ENCODE data around the gene SHC4. TPM values are rescaled to one million over a fixed set of nuclear protein-coding genes. Genes with fewer than 3 reads are reported as not detected.

The SHC4 gene
- total RNA-seq, 3 donors from 2014 or later: 0.16 to 4.0 (median 1.3) TPM

- Histone ChIP-seq H3K9me3 (no peaks in the 10 kb centered on the region), H3K4me3 (no peak overlapping the region), H3K27me3 (no peaks in the 10 kb centered on the region), H3K4me1 (no peaks in the 10 kb centered on the region), H3K27ac (no peak overlapping the region), H3K36me3 (no peaks in the 10 kb centered on the region)
- DNase-seq (ENCODE audit: low spot score in 2 of 2): no peak
- TF ChIP-seq POLR2A (IDR thresholded peaks at IDR 0.05) (no peak), CTCF (IDR thresholded peaks at IDR 0.05) (no peak), POLR2AphosphoS5 (IDR thresholded peaks at IDR 0.05) (no peak)
- intact Hi-C loops (cut with DNase I; ENCODE audit: low total_unique reads): no loop called here
Measured at GRCh38 chr15:48868023-48868422, 95.7 kb downstream of the SHC4 start.

DNA sequence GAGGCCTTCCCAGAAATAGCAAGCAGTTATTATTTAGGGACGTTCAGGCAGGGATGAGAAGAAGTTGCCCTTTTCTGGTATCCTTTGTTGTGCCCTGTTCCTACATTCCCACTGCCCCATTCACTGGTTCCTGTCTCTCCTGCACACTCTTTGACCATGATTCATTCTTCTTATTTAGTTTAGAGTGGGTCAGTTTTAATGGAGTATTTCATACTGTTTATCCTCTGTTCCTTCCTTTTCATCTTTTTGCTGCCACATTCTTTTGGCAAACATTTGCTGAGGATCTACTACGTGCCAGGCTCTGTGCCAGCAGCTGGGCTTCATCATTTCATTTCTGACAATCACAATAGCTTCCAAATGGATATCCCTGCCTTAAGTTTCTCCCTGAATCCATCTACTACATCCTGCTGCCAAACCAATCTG, 97.6 kb downstream of the SHC4 start:
- TF ChIP-seq POLR2AphosphoS5 (IDR thresholded peaks at IDR 0.05): no peak
- TF ChIP-seq CTCF (IDR thresholded peaks at IDR 0.05): no peak
- TF ChIP-seq POLR2A (IDR thresholded peaks at IDR 0.05): no peak
- H3K36me3 ChIP-seq: no peaks in the 10 kb centered on the region
- H3K4me3 ChIP-seq: no peak overlapping the region
- no peak overlapping the region for H3K27ac ChIP-seq
- H3K4me1 ChIP-seq: no peaks in the 10 kb centered on the region
- intact Hi-C loops (cut with DNase I; ENCODE audit: low total_unique reads): no loop called here
- no peaks in the 10 kb centered on the region for H3K9me3 ChIP-seq
- H3K27me3 ChIP-seq: no peaks in the 10 kb centered on the region
- DNase-seq (ENCODE audit: low spot score in 2 of 2): no peak

- DNase-seq (ENCODE audit: low spot score in 2 of 2): no peak
- H3K27me3 ChIP-seq: no peaks in the 10 kb centered on the region
- H3K4me1 ChIP-seq: no peaks in the 10 kb centered on the region
- H3K4me3 ChIP-seq: no peak overlapping the region
- no peak overlapping the region for H3K27ac ChIP-seq
- TF ChIP-seq CTCF (IDR thresholded peaks at IDR 0.05) (no peak), POLR2AphosphoS5 (IDR thresholded peaks at IDR 0.05) (no peak), POLR2A (IDR thresholded peaks at IDR 0.05) (no peak)
- H3K9me3 ChIP-seq: no peaks in the 10 kb centered on the region
- intact Hi-C loops (cut with DNase I; ENCODE audit: low total_unique reads): no loop called here
- no peaks in the 10 kb centered on the region for H3K36me3 ChIP-seq
Measured at GRCh38 chr15:48865370-48866079, 98.2 kb downstream of the SHC4 start.

DNA sequence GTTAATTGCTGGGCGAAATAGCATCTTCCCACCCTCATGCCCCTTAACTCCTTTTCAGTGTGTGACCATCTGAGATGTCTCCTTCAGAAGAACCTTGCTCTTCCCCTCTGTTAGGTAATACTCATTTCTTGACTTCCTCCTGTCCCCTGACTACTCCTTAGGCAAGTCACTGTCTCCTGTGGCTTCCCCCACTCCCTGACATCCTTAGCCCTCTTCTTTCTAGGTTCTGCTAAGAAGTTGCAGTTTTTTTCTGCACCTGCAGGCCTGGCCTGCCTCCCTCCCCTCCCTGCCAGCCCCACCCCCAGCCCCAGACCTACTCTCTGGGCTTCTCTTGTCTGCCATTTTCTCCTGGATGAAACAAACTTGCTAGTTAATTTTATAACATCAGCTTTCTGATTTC, 101.0 kb downstream of the SHC4 start:
- TF ChIP-seq CTCF (IDR thresholded peaks at IDR 0.05) (no peak), POLR2A (IDR thresholded peaks at IDR 0.05) (no peak), POLR2AphosphoS5 (IDR thresholded peaks at IDR 0.05) (no peak)
- Histone ChIP-seq H3K4me1 (no peaks in the 10 kb centered on the region), H3K27me3 (no peaks in the 10 kb centered on the region), H3K27ac (no peak overlapping the region), H3K9me3 (no peaks in the 10 kb centered on the region), H3K4me3 (no peak overlapping the region), H3K36me3 (no peaks in the 10 kb centered on the region)
- intact Hi-C loops (cut with DNase I; ENCODE audit: low total_unique reads): no loop called here
- DNase-seq (ENCODE audit: low spot score in 2 of 2): no peak

DNA sequence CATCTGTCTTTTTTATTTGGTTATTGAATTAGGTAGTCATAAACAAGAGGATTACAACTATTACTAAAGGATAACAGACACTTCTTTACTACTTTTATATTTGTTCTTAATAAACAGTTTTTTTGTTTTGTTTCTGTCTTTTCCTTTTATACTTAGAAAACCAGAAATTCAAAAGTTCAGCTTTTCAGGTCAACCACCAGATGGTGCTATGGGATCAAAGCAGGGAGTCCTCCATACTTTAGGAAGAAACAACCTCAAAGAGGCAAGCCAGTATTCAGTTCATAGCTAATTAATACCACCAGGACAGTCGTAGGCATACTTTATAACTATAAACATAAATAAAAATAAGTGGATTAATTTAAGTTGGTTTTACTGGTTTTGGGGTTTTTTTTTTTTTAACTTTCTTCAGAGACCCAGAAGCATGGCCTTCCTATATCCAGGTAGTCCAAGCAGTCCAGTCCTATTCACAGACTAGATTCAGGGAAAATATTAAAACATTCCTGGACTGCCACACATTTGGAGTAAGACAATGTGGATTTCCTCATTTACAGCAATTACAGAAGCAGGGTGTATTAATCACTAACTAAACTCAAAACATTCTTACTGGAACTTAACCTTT, 101.8 kb downstream of the SHC4 start:
- H3K4me1 ChIP-seq: no peaks in the 10 kb centered on the region
- no peak for DNase-seq (ENCODE audit: low spot score in 2 of 2)
- intact Hi-C loops (cut with DNase I; ENCODE audit: low total_unique reads): loop anchor here (2.0 kb wide), 1 partner anchor 181 kb away; no protein-coding TSS in a partner anchor
- no peak overlapping the region for H3K4me3 ChIP-seq
- H3K27ac ChIP-seq: no peak overlapping the region
- no peaks in the 10 kb centered on the region for H3K36me3 ChIP-seq
- no peaks in the 10 kb centered on the region for H3K27me3 ChIP-seq
- H3K9me3 ChIP-seq: no peaks in the 10 kb centered on the region
- TF ChIP-seq POLR2A (IDR thresholded peaks at IDR 0.05) (no peak), CTCF (IDR thresholded peaks at IDR 0.05) (peak; percentile 49 to 86 (median 81))
